DMS 273 treated with DMSO at 0.1 percent for 48 hours (cell line): ENCODE data around the gene TNFSF13B.

ENCODE experiments used
- DNase-seq: peaks from one replicate; lab custom pipeline; 2025; lab: John Stamatoyannopoulos, UW

Gene TNFSF13B

DNA sequence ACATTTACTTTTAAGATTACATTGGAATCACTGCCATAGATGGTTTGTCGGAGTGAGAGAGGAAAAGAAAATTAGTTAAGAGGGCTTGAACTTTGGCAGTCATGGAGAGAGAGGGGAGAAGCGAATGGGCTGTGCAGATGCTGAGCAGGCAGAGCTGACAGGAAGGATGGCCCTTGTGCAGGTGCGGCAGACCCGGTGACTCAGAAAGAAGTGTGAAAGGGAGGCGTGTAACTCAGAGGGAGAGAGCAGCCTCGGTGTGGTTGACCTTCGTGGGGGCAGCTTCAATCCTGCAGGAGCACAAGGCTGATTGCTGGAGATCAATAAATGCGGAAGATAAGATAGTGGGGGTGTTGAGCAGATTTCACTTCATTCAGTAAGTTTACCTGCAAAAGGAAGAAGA is 76.9 kb downstream of the TNFSF13B start:
- no peak for DNase-seq

DNA sequence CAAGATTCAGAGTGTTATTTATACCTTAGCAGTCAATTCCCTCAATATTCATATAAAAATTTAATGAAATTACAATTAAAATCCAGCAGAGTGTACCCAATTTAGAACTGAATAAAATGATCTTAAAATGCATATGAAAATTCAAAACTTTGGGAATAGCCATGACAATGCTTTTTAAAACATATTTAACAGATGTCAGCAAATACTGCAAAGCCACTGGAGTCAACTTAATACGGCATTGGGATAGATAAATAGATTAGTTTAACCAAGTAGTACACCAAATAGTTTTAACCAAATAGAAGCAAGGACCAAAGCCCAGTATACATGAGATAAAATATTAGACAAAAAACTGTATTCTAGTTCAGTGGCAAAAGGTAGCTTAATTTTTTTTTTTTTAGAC is 79.8 kb downstream of the TNFSF13B start:
- no peak for DNase-seq

DNA sequence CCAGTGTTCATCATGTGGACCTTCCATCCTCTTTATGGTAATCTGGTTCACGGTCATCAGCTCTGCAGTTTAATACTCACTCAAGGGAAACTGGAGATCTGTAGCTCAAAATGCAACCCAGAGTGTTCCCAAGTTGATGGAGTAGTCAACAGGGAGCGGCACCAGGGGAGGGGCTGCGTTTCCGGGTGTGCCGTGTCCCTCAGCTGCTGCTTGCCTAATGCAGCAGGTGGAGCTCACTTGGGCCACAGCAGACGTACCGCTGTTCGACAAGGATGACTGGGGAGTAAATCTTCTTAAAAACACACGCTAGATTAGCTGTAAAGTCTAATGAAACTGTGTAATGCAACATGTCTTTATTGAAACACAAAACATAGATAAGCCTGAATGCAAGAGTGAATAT is 81.1 kb downstream of the TNFSF13B start:
- DNase-seq, result no peak

DNA sequence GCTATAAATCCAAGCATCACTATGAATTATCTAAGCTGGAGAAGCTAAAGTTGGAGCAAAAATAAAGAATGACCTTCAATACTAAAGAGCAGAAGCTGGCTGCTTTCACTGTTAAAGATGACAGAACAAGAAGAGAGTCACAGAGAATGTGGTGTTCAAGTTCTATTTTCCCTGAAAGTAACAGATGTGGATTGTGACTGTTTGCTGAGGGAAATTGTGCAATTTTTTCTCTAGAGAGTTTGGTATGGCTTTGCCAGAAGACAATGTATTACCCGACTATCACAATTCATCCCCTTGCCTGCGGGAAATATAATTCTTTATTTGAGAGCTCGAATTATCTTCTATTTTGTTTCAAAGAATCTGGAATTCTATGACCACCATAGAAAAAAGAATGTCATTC is 83.1 kb downstream of the TNFSF13B start:
- no peak for DNase-seq

DNA sequence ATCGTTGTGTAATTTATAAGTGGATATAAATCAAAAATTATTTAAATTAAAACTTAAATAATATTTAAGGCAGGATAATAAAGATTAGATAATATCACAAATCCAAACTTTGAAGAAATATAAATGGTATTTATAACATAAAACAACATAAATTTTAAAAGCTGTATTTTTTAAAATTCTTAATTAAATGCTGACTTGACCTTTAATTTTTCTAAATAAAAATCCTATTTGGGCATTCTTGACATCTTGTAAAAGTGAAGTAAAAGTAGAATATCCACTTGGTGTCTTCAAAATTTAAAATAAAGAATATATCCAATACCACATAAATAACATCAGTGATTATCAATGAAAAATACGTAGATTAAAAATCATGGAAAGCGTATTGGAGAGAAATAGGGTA is 87.7 kb downstream of the TNFSF13B start:
- no peak for DNase-seq
